ENCODE results near the gene CHN1.

GRCh38 chr2:174844295-174844708 is 160.9 kb downstream of the CHN1 start:
- TF ChIP-seq EP300 (IDR thresholded peaks at IDR 0.05) (no peak), POLR2AphosphoS5 (IDR thresholded peaks at IDR 0.05) (no peak)
- TF ChIP-seq, protein P1, sequence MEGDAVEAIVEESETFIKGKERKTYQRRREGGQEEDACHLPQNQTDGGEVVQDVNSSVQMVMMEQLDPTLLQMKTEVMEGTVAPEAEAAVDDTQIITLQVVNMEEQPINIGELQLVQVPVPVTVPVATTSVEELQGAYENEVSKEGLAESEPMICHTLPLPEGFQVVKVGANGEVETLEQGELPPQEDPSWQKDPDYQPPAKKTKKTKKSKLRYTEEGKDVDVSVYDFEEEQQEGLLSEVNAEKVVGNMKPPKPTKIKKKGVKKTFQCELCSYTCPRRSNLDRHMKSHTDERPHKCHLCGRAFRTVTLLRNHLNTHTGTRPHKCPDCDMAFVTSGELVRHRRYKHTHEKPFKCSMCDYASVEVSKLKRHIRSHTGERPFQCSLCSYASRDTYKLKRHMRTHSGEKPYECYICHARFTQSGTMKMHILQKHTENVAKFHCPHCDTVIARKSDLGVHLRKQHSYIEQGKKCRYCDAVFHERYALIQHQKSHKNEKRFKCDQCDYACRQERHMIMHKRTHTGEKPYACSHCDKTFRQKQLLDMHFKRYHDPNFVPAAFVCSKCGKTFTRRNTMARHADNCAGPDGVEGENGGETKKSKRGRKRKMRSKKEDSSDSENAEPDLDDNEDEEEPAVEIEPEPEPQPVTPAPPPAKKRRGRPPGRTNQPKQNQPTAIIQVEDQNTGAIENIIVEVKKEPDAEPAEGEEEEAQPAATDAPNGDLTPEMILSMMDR (IDR thresholded peaks at IDR 0.05): no peak

Measured in upper lobe of left lung (tissue), 4 donors.